ENCODE results near the gene FHL5.

Gene FHL5

GRCh38 chr6:96562886-96563285 lies at the start of gene FHL5:
TSS of gene FHL5 (plus strand) at chr6:96563128. CDS start at chr6:96603614, 40,486 bp downstream.
- Histone ChIP-seq H3K79me2 (ENCODE audit: control insufficient read depth, insufficient read depth, low read length, unreplicated experiment) (no peaks in the 10 kb centered on the region), H3K4me1 (ENCODE audit: control insufficient read depth, insufficient read depth, low read length, unreplicated experiment) (no peaks in the 10 kb centered on the region), H3K36me3 (ENCODE audit: insufficient read depth, low read length) (no peaks in the 10 kb centered on the region), H3K27me3 (ENCODE audit: insufficient read depth, low read length) (peaks cover 43% of the 10 kb centered on the region), H2AFZ (ENCODE audit: low read length, unreplicated experiment) (peak within 1 kb of the TSS; percentile 33), H3K4me3 (ENCODE audit: low read depth, low read length) (no peak within 1 kb of the TSS), H3K27ac (ENCODE audit: low read depth, low read length) (no peak within 1 kb of the TSS)

GRCh38 chr6:96520171-96521115 lies 42.5 kb upstream of the FHL5 start:
- H3K79me2 ChIP-seq (ENCODE audit: control insufficient read depth, insufficient read depth, low read length, unreplicated experiment): peaks cover 26% of the 10 kb centered on the region
- H3K27ac ChIP-seq (ENCODE audit: low read depth, low read length): no peak overlapping the region
- peak overlapping the region; percentile 92 for H3K4me3 ChIP-seq (ENCODE audit: low read depth, low read length)
- H3K4me1 ChIP-seq (ENCODE audit: control insufficient read depth, insufficient read depth, low read length, unreplicated experiment): peaks cover 22% of the 10 kb centered on the region
- no peak overlapping the region for H2AFZ ChIP-seq (ENCODE audit: low read length, unreplicated experiment)
- no peaks in the 10 kb centered on the region for H3K27me3 ChIP-seq (ENCODE audit: insufficient read depth, low read length)
- H3K36me3 ChIP-seq (ENCODE audit: insufficient read depth, low read length): peaks cover 6% of the 10 kb centered on the region; the same call in 1 of the 2 replicates

GRCh38 chr6:96521306-96521643 lies 41.7 kb upstream of the FHL5 start:
- Histone ChIP-seq H2AFZ (ENCODE audit: low read length, unreplicated experiment) (peak overlapping the region; percentile 98), H3K79me2 (ENCODE audit: control insufficient read depth, insufficient read depth, low read length, unreplicated experiment) (peaks cover 26% of the 10 kb centered on the region), H3K27ac (ENCODE audit: low read depth, low read length) (no peak overlapping the region), H3K27me3 (ENCODE audit: insufficient read depth, low read length) (no peaks in the 10 kb centered on the region), H3K36me3 (ENCODE audit: insufficient read depth, low read length) (peaks cover 6% of the 10 kb centered on the region; the same call in 1 of the 2 replicates), H3K4me1 (ENCODE audit: control insufficient read depth, insufficient read depth, low read length, unreplicated experiment) (peaks cover 22% of the 10 kb centered on the region), H3K4me3 (ENCODE audit: low read depth, low read length) (peak overlapping the region; percentile 92)

GRCh38 chr6:96521644-96522464 lies 41.1 kb upstream of the FHL5 start, which contains the start of gene UFL1:
TSS of gene UFL1 (plus strand) at chr6:96521806. CDS start at chr6:96521874, 68 bp downstream.
- Histone ChIP-seq H3K79me2 (ENCODE audit: control insufficient read depth, insufficient read depth, low read length, unreplicated experiment) (peaks cover 26% of the 10 kb centered on the region), H2AFZ (ENCODE audit: low read length, unreplicated experiment) (peak within 1 kb of the TSS; percentile 98), H3K36me3 (ENCODE audit: insufficient read depth, low read length) (peaks cover 11% of the 10 kb centered on the region; the same call in 1 of the 2 replicates), H3K27ac (ENCODE audit: low read depth, low read length) (peak within 1 kb of the TSS; percentile 74), H3K4me1 (ENCODE audit: control insufficient read depth, insufficient read depth, low read length, unreplicated experiment) (peaks cover 22% of the 10 kb centered on the region), H3K27me3 (ENCODE audit: insufficient read depth, low read length) (no peaks in the 10 kb centered on the region), H3K4me3 (ENCODE audit: low read depth, low read length) (peak within 1 kb of the TSS; percentile 92)

- Histone ChIP-seq H3K27me3 (ENCODE audit: insufficient read depth, low read length) (no peaks in the 10 kb centered on the region), H3K27ac (ENCODE audit: low read depth, low read length) (peak overlapping the region; percentile 74), H2AFZ (ENCODE audit: low read length, unreplicated experiment) (peak overlapping the region; percentile 96), H3K36me3 (ENCODE audit: insufficient read depth, low read length) (peaks cover 15% of the 10 kb centered on the region; the same call in 1 of the 2 replicates), H3K79me2 (ENCODE audit: control insufficient read depth, insufficient read depth, low read length, unreplicated experiment) (peaks cover 26% of the 10 kb centered on the region), H3K4me1 (ENCODE audit: control insufficient read depth, insufficient read depth, low read length, unreplicated experiment) (peaks cover 22% of the 10 kb centered on the region), H3K4me3 (ENCODE audit: low read depth, low read length) (peak overlapping the region; percentile 92)
These were observed 40.4 kb upstream of the FHL5 start for GRCh38 chr6:96522465-96523009.

GRCh38 chr6:96528193-96528592 lies 34.7 kb upstream of the FHL5 start:
- Histone ChIP-seq H3K27ac (ENCODE audit: low read depth, low read length) (no peak overlapping the region), H3K79me2 (ENCODE audit: control insufficient read depth, insufficient read depth, low read length, unreplicated experiment) (peaks cover 8% of the 10 kb centered on the region), H2AFZ (ENCODE audit: low read length, unreplicated experiment) (no peak overlapping the region), H3K36me3 (ENCODE audit: insufficient read depth, low read length) (peaks cover 54% of the 10 kb centered on the region), H3K4me1 (ENCODE audit: control insufficient read depth, insufficient read depth, low read length, unreplicated experiment) (peaks cover 9% of the 10 kb centered on the region), H3K27me3 (ENCODE audit: insufficient read depth, low read length) (no peaks in the 10 kb centered on the region), H3K4me3 (ENCODE audit: low read depth, low read length) (no peak overlapping the region)

- H3K4me3 ChIP-seq (ENCODE audit: low read depth, low read length): no peak overlapping the region
- no peaks in the 10 kb centered on the region for H3K27me3 ChIP-seq (ENCODE audit: insufficient read depth, low read length)
- no peak overlapping the region for H2AFZ ChIP-seq (ENCODE audit: low read length, unreplicated experiment)
- H3K27ac ChIP-seq (ENCODE audit: low read depth, low read length): no peak overlapping the region
- no peaks in the 10 kb centered on the region for H3K4me1 ChIP-seq (ENCODE audit: control insufficient read depth, insufficient read depth, low read length, unreplicated experiment)
- no peaks in the 10 kb centered on the region for H3K79me2 ChIP-seq (ENCODE audit: control insufficient read depth, insufficient read depth, low read length, unreplicated experiment)
- H3K36me3 ChIP-seq (ENCODE audit: insufficient read depth, low read length): peaks cover 50% of the 10 kb centered on the region
These were observed 30.5 kb upstream of the FHL5 start for GRCh38 chr6:96532399-96532798.

GRCh38 chr6:96537726-96538125 lies 25.2 kb upstream of the FHL5 start:
- Histone ChIP-seq H3K27me3 (ENCODE audit: insufficient read depth, low read length) (no peaks in the 10 kb centered on the region), H3K79me2 (ENCODE audit: control insufficient read depth, insufficient read depth, low read length, unreplicated experiment) (no peaks in the 10 kb centered on the region), H3K4me1 (ENCODE audit: control insufficient read depth, insufficient read depth, low read length, unreplicated experiment) (no peaks in the 10 kb centered on the region), H2AFZ (ENCODE audit: low read length, unreplicated experiment) (no peak overlapping the region), H3K36me3 (ENCODE audit: insufficient read depth, low read length) (peaks cover 17% of the 10 kb centered on the region), H3K4me3 (ENCODE audit: low read depth, low read length) (no peak overlapping the region), H3K27ac (ENCODE audit: low read depth, low read length) (no peak overlapping the region)

GRCh38 chr6:96542702-96543101 lies 20.2 kb upstream of the FHL5 start:
- no peak overlapping the region for H3K27ac ChIP-seq (ENCODE audit: low read depth, low read length)
- peaks cover 19% of the 10 kb centered on the region for H3K36me3 ChIP-seq (ENCODE audit: insufficient read depth, low read length)
- H3K4me1 ChIP-seq (ENCODE audit: control insufficient read depth, insufficient read depth, low read length, unreplicated experiment): no peaks in the 10 kb centered on the region
- no peaks in the 10 kb centered on the region for H3K27me3 ChIP-seq (ENCODE audit: insufficient read depth, low read length)
- no peak overlapping the region for H3K4me3 ChIP-seq (ENCODE audit: low read depth, low read length)
- H3K79me2 ChIP-seq (ENCODE audit: control insufficient read depth, insufficient read depth, low read length, unreplicated experiment): no peaks in the 10 kb centered on the region
- H2AFZ ChIP-seq (ENCODE audit: low read length, unreplicated experiment): no peak overlapping the region

GRCh38 chr6:96545882-96546281 lies 17.0 kb upstream of the FHL5 start:
- no peak overlapping the region for H3K27ac ChIP-seq (ENCODE audit: low read depth, low read length)
- no peaks in the 10 kb centered on the region for H3K4me1 ChIP-seq (ENCODE audit: control insufficient read depth, insufficient read depth, low read length, unreplicated experiment)
- peaks cover 31% of the 10 kb centered on the region for H3K36me3 ChIP-seq (ENCODE audit: insufficient read depth, low read length)
- H3K27me3 ChIP-seq (ENCODE audit: insufficient read depth, low read length): no peaks in the 10 kb centered on the region
- no peak overlapping the region for H3K4me3 ChIP-seq (ENCODE audit: low read depth, low read length)
- no peak overlapping the region for H2AFZ ChIP-seq (ENCODE audit: low read length, unreplicated experiment)
- H3K79me2 ChIP-seq (ENCODE audit: control insufficient read depth, insufficient read depth, low read length, unreplicated experiment): no peaks in the 10 kb centered on the region

Measured in ACC112 (cell line).